GM12865 (cell line): ENCODE results near the gene NFATC2.

Source experiments
- DNase-seq: peaks from one replicate; pipeline ENCODE4 v3.0.0; 2010; ENCODE audit warnings: low read depth
- H3K4me3 ChIP-seq: 2 replicates; pipeline ENCODE4 v1.5.1; 2011; ENCODE audit warnings: mild to moderate bottlenecking, low read depth, low read length, control low read depth
- TF ChIP-seq, protein P1 (sequence below): IDR thresholded peaks from 2 replicates; pipeline ENCODE4 v1.5.1; 2011; ENCODE audit warnings: low read length, control low read depth, low read depth, inconsistent platforms; ENCODE audit not compliant: insufficient read depth; ENCODE audit errors: missing control alignments

Gene NFATC2

DNA sequence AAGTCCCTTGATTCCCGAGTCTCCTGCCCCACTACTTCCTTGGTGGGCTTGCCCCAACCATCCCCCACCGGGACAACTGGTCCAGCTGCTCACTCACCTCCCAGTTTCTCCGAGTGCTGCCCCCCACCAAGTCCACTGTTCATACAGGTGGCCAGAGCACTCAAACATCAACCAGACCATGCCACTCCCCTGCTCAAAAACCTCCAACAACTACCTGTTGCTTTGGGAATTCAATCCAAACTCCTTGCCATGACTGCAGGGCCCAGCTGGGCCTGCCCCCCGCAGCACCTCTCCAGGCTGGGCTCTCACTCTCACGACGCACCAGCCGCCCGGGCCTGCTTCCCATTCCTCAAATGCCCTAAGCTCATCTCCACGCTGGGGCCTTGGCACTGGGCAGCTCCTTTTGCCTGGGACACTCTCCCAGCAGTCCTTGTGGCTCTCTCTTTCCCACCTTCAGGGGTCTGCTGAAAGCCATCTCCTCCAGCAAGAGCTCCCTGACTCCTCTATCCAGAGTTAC, 97.5 kb downstream of the NFATC2 start:
- TF ChIP-seq, protein P1, sequence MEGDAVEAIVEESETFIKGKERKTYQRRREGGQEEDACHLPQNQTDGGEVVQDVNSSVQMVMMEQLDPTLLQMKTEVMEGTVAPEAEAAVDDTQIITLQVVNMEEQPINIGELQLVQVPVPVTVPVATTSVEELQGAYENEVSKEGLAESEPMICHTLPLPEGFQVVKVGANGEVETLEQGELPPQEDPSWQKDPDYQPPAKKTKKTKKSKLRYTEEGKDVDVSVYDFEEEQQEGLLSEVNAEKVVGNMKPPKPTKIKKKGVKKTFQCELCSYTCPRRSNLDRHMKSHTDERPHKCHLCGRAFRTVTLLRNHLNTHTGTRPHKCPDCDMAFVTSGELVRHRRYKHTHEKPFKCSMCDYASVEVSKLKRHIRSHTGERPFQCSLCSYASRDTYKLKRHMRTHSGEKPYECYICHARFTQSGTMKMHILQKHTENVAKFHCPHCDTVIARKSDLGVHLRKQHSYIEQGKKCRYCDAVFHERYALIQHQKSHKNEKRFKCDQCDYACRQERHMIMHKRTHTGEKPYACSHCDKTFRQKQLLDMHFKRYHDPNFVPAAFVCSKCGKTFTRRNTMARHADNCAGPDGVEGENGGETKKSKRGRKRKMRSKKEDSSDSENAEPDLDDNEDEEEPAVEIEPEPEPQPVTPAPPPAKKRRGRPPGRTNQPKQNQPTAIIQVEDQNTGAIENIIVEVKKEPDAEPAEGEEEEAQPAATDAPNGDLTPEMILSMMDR = no peak
- no peak overlapping the region for H3K4me3 ChIP-seq

DNA sequence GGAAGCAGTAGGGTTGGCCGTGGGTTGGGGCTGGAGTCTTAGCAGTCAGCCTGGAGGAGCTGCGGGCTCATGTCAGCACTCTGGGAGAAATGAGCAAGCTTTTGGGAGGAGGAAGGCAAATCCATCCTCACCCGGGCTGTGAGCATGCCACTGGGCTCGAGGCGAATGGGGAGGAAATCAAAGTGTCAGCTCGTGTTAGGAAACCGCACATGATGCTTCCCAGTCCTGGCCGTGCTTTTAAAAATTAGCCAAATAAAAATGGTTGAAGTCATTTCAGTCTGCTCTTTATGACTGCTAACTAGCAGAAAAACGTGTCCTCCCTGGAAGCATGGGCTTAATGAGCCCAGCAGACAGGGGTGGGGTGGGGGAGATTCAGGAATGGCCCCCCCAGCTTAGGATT, 98.1 kb downstream of the NFATC2 start:
- DNase-seq = no peak
- no peak overlapping the region for H3K4me3 ChIP-seq

More for the DNA sequence above, 97.5 kb downstream of the NFATC2 start:
- no peak for DNase-seq

DNA sequence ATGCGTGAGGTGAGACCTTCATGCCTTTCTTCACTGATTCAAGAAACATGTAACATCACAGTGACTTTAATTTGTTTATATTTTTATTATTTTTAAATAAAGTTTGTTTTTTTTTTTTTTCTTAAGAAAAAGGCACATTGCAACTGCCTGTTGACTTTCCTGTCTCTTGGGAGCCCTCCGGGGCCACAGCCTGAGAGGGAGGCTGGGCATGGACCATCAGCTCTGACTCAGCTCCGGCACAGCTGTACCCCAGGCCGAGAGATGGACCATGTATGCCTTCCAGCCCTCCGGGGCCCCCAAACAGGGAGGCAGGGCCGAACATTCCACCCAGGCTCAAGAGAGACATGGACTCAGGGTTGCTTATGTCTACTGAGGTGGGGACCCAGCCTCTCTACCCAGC, 99.9 kb downstream of the NFATC2 start:
- no peak overlapping the region for H3K4me3 ChIP-seq
- TF ChIP-seq, protein P1 = no peak
- no peak for DNase-seq

More for the DNA sequence above, 98.1 kb downstream of the NFATC2 start:
- TF ChIP-seq, protein P1 = no peak

DNA sequence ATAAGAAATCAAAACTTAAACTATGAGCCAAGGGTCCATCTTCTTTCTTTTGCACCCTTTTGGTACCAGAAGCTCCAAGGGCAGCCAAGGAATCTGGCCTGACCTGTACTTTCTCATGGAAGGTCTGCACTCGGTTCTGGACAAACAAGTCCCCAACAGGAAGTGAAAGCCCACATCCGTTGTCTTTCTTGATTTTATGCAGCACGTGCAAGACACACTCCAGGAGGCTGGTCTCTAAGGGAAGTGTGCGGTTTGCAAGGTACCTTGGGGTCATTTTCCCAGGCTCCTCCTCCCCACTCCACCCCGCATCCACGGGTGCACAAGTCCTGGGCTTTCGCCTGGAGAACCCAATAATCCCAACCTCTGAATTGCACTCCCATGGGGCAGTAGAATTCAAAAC, 101.9 kb downstream of the NFATC2 start:
- DNase-seq = peak; percentile 80
- no peak overlapping the region for H3K4me3 ChIP-seq
- TF ChIP-seq, protein P1 = no peak

DNA sequence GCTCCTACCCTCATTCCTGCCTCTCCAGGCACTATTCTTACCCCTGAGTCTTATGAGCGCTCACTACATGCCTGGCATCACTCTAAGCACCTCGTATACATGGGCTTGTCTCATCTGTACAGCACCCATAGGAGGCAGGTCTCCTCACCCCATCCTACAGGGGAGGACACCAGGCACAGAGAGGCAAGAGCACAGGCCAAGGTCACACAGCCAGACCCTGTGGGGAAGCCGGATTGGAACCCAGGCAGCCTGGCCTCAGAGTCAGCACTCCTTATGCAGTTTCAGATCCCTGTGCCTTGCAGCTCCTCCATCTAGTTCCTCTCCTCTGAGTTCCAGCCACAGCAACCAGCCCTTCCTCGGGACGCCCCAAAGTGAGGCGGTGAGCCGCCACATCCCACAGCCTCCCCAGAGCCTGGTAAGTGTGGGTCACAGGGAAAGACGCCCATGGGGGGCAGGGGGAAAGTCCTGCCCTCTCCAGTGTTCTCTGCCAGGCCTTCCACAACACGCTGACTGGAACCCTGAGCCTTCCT, 103.3 kb downstream of the NFATC2 start:
- TF ChIP-seq, protein P1 = no peak
- no peak overlapping the region for H3K4me3 ChIP-seq
- no peak for DNase-seq

DNA sequence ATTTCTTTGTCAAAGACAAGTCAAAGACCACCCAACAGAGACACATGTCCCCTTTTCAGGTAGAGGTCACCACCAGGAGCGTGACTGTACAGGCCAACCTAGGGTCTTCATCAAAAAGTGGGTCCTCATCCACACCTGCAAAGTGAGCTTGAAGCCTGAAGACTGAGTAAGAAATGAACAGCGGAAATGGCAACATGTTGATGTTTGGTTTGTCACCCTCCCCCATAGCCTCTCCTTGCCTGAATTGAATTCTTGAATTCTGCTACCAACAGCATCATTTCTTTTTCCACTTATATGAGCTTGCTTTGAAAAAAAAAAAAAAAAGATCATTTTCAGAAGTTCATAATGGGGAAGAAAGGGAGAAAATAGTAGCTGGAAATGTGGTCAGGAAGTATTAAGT, 104.4 kb downstream of the NFATC2 start:
- TF ChIP-seq, protein P1 = no peak
- no peak overlapping the region for H3K4me3 ChIP-seq
- no peak for DNase-seq
